GM10248 (cell line): ENCODE measurements around the gene RUVBL1.

Source experiments
- CTCF ChIA-PET: fragments of 300-600 bp; sonication (Branson Sonifier 250); formaldehyde crosslinking; extraction: SDS; loops from one replicate; lab custom pipeline; 2021; ENCODE audit warnings: antibody characterized with exemption; lab: Yijun Ruan, JAX
- POLR2A ChIA-PET: fragments of 350-650 bp; sonication (Branson Sonifier 250); formaldehyde crosslinking; extraction: SDS; loops from one replicate; lab custom pipeline; 2020; ENCODE audit warnings: antibody characterized with exemption; lab: Yijun Ruan, JAX
- DNase-seq: peaks from one replicate; pipeline ENCODE4 v3.0.0; 2012; ENCODE audit errors: extremely low spot score
- TF ChIP-seq, protein P1 (sequence below): IDR thresholded peaks from 2 replicates; pipeline ENCODE4 v1.5.1; 2012; ENCODE audit warnings: mild to moderate bottlenecking, low read depth; ENCODE audit errors: extremely low read depth, missing control alignments, control extremely low read depth

RUVBL1 gene

GRCh38 chr3:128081846-128082245 lies 41.8 kb downstream of the RUVBL1 start:
- CTCF ChIA-PET = interaction anchor here (1.6 to 8.5 kb wide), 2 partner anchors 15 to 52 kb away, joined by 6 to 70 read pairs; no protein-coding TSS in a partner anchor
- TF ChIP-seq, protein P1, sequence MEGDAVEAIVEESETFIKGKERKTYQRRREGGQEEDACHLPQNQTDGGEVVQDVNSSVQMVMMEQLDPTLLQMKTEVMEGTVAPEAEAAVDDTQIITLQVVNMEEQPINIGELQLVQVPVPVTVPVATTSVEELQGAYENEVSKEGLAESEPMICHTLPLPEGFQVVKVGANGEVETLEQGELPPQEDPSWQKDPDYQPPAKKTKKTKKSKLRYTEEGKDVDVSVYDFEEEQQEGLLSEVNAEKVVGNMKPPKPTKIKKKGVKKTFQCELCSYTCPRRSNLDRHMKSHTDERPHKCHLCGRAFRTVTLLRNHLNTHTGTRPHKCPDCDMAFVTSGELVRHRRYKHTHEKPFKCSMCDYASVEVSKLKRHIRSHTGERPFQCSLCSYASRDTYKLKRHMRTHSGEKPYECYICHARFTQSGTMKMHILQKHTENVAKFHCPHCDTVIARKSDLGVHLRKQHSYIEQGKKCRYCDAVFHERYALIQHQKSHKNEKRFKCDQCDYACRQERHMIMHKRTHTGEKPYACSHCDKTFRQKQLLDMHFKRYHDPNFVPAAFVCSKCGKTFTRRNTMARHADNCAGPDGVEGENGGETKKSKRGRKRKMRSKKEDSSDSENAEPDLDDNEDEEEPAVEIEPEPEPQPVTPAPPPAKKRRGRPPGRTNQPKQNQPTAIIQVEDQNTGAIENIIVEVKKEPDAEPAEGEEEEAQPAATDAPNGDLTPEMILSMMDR = no peak
- DNase-seq = no peak
- POLR2A ChIA-PET = no interaction called here

DNA sequence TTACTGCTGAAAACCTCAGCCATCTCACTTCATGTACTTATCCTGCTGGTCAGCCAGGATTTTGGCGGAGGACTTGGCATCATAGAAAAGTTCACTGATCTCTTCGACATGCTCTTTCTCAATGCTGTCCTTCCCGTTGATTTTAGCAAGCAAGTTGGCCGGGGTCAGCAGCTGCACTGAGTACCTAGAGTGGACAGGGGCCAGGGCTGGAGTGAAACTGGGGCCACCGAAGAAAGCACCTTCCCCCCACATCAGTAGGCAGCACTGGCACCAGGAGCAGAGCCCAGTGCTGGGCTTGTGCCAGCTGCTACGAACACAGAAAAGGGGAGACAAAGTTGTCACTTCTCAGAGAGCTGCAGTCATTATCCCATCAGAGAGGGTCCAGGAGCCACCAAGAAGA lies 42.4 kb downstream of the RUVBL1 start:
- ChIA-PET CTCF (interaction anchor here (1.6 to 8.5 kb wide), 2 partner anchors 16 to 52 kb away, joined by 6 to 70 read pairs; no protein-coding TSS in a partner anchor), POLR2A (no interaction called here)
- TF ChIP-seq, protein P1 = no peak
- no peak for DNase-seq

GRCh38 chr3:128080323-128081080 lies 43.1 kb downstream of the RUVBL1 start:
- DNase-seq = no peak
- ChIA-PET POLR2A (no interaction called here), CTCF (interaction anchor here (1.3 to 3.3 kb wide), 3 partner anchors 11 to 53 kb away, joined by 5 to 10 read pairs (median 6); no protein-coding TSS in a partner anchor)
- TF ChIP-seq, protein P1 = no peak

- ChIA-PET CTCF (interaction anchor here (1.3 to 3.3 kb wide), 2 partner anchors 11 to 15 kb away, joined by 5 to 10 read pairs; no protein-coding TSS in a partner anchor), POLR2A (no interaction called here)
- TF ChIP-seq, protein P1 = no peak
- no peak for DNase-seq
Observed at GRCh38 chr3:128079823-128080222, 43.8 kb downstream of the RUVBL1 start.

DNA sequence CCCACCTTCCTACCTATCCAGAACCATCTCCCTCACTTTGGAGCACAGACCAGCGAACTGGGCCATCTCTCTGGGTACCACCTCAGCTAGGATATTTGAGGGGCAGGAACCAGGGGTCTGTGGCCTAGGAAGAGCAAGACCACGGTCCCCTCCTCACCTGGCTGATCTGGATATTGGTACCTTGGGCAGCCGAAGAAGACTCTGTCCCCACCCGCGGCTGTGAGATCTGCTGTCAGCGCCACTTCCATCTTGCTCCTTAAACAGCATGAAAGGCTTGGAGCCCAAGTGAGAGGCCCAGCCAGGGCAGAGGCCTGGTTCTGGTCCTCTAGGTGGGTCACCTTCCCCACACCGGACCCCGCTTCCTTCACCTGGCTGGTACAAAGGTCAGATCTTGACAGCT lies 44.7 kb downstream of the RUVBL1 start:
- ChIA-PET CTCF (interaction anchor here (0.8 to 3.3 kb wide), 2 partner anchors 16 to 22 kb away, joined by 3 to 10 read pairs; no protein-coding TSS in a partner anchor), POLR2A (no interaction called here)
- TF ChIP-seq, protein P1 = no peak
- no peak for DNase-seq

- POLR2A ChIA-PET = no interaction called here
- CTCF ChIA-PET = interaction anchor here (3.3 kb wide), 1 partner anchor 17 kb away, joined by 10 read pairs; no protein-coding TSS in a partner anchor
- no peak for DNase-seq
- TF ChIP-seq, protein P1 = no peak
Observed at GRCh38 chr3:128078322-128078721, 45.3 kb downstream of the RUVBL1 start.
